Measurements from ENCODE around the gene ZDHHC7. TPM values are rescaled to one million over a fixed set of nuclear protein-coding genes. Genes with fewer than 3 reads are reported as not detected.

ZDHHC7 gene
- total and polyA plus RNA-seq, 9 of the 15 experiments (the other 6 are each of a cell fraction or from before 2014, with no cell fraction given): 1.7 to 49.7 (median 37.4) TPM

GRCh38 chr16:85006639-85007038, 4.7 kb downstream of the ZDHHC7 start:
- DNase-seq (ENCODE audit: extremely low read depth in 1 of 4, low spot score in 3 of 4) (no peak), FAIRE-seq (no peak), ATAC-seq (no peak)
- WGBS (ENCODE audit: insufficient coverage, low coverage, missing lambda C conversion rate): 96% methylated on average over 7 of the region's 7 CpGs
- POLR2A ChIA-PET: interaction anchor here (0.6 to 1.5 kb wide), 2 partner anchors 20 to 40 kb away, joined by 3 to 4 read pairs; no protein-coding TSS in a partner anchor
- Histone ChIP-seq H3K27me3 (ENCODE audit: control insufficient read depth in 2 of 2, insufficient read depth in 2 of 2, low read length in 2 of 2) (no peaks in the 10 kb centered on the region), H3K27ac (ENCODE audit: extremely low read depth, low read depth, low read length) (no peak overlapping the region), H3K4me3 (no peak overlapping the region), H3K36me3 (ENCODE audit: control insufficient read depth, insufficient read depth, low read length) (peaks cover 54% of the 10 kb centered on the region; the same call in 2 of the 3 replicates), H2AFZ (ENCODE audit: low read depth, low read length) (no peak overlapping the region), H3K79me2 (ENCODE audit: control insufficient read depth, insufficient read depth, low read length) (peaks cover 94% of the 10 kb centered on the region), H3K9me1 (ENCODE audit: control insufficient read depth, insufficient read depth, low read length) (peaks cover 13% of the 10 kb centered on the region), H3K4me2 (ENCODE audit: insufficient read depth, low read length) (no peak overlapping the region), H3K4me1 (replicated peaks in 1 of 2; ENCODE audit: control insufficient read depth in 2 of 2, insufficient read depth in 2 of 2, low read length in 2 of 2) (peaks cover 39 to 47% of the 10 kb centered on the region in 2 experiments), H4K20me1 (replicated peaks; ENCODE audit: control insufficient read depth, insufficient read depth, low read length) (peaks cover 48% of the 10 kb centered on the region), H3K9ac (ENCODE audit: insufficient read depth in 1 of 2, low read depth in 2 of 2, low read length in 2 of 2) (peak overlapping the region in 1 of 2 experiments; percentile 7; a peak in 1 of 4 replicates), H3K9me3 (replicated peaks; ENCODE audit: control insufficient read depth, insufficient read depth, low read depth, low read length) (no peaks in the 10 kb centered on the region)
- no TSS peak for BruUV-seq (replicated peaks)
- TF ChIP-seq CEBPG (CRISPR knock-in tag; IDR thresholded peaks at IDR 0.05) (no peak), CEBPG (tag; conservative IDR thresholded peaks at IDR 0.05 in 1 of 2, IDR thresholded peaks at IDR 0.05 in 1 of 2) (peak in 1 of 2 experiments; percentile 51; a peak in 2 of 4 replicates), ZNF695 (CRISPR knock-in tag; IDR thresholded peaks at IDR 0.05) (no peak), CEBPB (tag; IDR thresholded peaks at IDR 0.05) (peak; percentile 71)
- CTCF ChIA-PET (ENCODE audit: low intra/inter-chr PET ratio): no interaction called here
- intact Hi-C loops (cut with micrococcal nuclease) (no loop called here), in situ Hi-C loops (cut with MboI) (no loop called here)

- in situ Hi-C loops (cut with MboI): no loop called here
- Histone ChIP-seq H3K9me1 (ENCODE audit: control insufficient read depth, insufficient read depth, low read length) (peaks cover 16% of the 10 kb centered on the region), H3K4me3 (no peak overlapping the region), H3K9ac (ENCODE audit: insufficient read depth in 1 of 2, low read depth in 2 of 2, low read length in 2 of 2) (no peak overlapping the region; a peak in 1 of 4 replicates), H3K36me3 (ENCODE audit: control insufficient read depth, insufficient read depth, low read length) (peaks cover 62% of the 10 kb centered on the region), H3K4me1 (replicated peaks in 1 of 2; ENCODE audit: control insufficient read depth in 2 of 2, insufficient read depth in 2 of 2, low read length in 2 of 2) (peaks cover 44 to 56% of the 10 kb centered on the region in 2 experiments), H3K4me2 (ENCODE audit: insufficient read depth, low read length) (no peak overlapping the region), H3K79me2 (ENCODE audit: control insufficient read depth, insufficient read depth, low read length) (peaks cover 94% of the 10 kb centered on the region), H3K27me3 (ENCODE audit: control insufficient read depth in 2 of 2, insufficient read depth in 2 of 2, low read length in 2 of 2) (no peaks in the 10 kb centered on the region), H2AFZ (ENCODE audit: low read depth, low read length) (no peak overlapping the region), H4K20me1 (replicated peaks; ENCODE audit: control insufficient read depth, insufficient read depth, low read length) (peaks cover 47% of the 10 kb centered on the region), H3K27ac (ENCODE audit: extremely low read depth, low read depth, low read length) (no peak overlapping the region), H3K9me3 (replicated peaks; ENCODE audit: control insufficient read depth, insufficient read depth, low read depth, low read length) (no peaks in the 10 kb centered on the region)
- intact Hi-C loops (cut with micrococcal nuclease): no loop called here
- no peak for DNase-seq (ENCODE audit: extremely low read depth in 1 of 4, low spot score in 3 of 4)
- BruUV-seq (replicated peaks): no TSS peak
- 35% methylated on average over 11 of the region's 11 CpGs for WGBS (ENCODE audit: insufficient coverage, low coverage, missing lambda C conversion rate)
- CTCF ChIA-PET (ENCODE audit: low intra/inter-chr PET ratio): no interaction called here
- no peak for ATAC-seq
- no peak for FAIRE-seq
- POLR2A ChIA-PET: interaction anchor here (0.7 to 2.8 kb wide), 5 partner anchors 10 to 41 kb away, joined by 3 to 15 read pairs (median 4); no protein-coding TSS in a partner anchor
- TF ChIP-seq RBM14 (IDR thresholded peaks at IDR 0.05; ENCODE audit: borderline replicate concordance, insufficient read depth, low read depth, low read length): no peak
- TF ChIP-seq NR2C2 (CRISPR knock-in tag; IDR thresholded peaks at IDR 0.05): no peak
- TF ChIP-seq NR2C2 (tag; IDR thresholded peaks at IDR 0.05): no peak
- no peak for TF ChIP-seq ZBTB49 (CRISPR knock-in tag; IDR thresholded peaks at IDR 0.05; ENCODE audit: borderline replicate concordance)
- TF ChIP-seq, protein P1, sequence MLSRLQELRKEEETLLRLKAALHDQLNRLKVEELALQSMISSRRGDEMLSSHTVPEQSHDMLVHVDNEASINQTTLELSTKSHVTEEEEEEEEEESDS (CRISPR knock-in tag; IDR thresholded peaks at IDR 0.05): no peak
- peak; percentile 91 to 94 for TF ChIP-seq KDM1A (IDR thresholded peaks at IDR 0.05)
Observed at GRCh38 chr16:85005285-85006069, 5.9 kb downstream of the ZDHHC7 start.

Data from K562 (cell line).